Tibial nerve (tissue), 4 donors: ENCODE data around the gene TTC32. TPM values are rescaled to one million over a fixed set of nuclear protein-coding genes. Genes with fewer than 3 reads are reported as not detected.
A peak's percentile ranks its signal among the peaks of the same experiment; 100 is the strongest.

Experiments
- DNase-seq, 2 donors: peaks; one replicate each; pipeline ENCODE4 v3.0.0-alpha.2; 2019; ENCODE audit warnings: low spot score in 2 of 2
- H3K27ac ChIP-seq, 4 donors: fragments of 200-600 bp; sonication (generic) in 3 of 4; one replicate each; pipeline ENCODE4 v1.5.1; 2017 to 2019; ENCODE audit warnings: mild to moderate bottlenecking in 1 of 4
- H3K27me3 ChIP-seq, 2 donors: fragments of 200-600 bp; sonication (generic) in 1 of 2; one replicate each; pipeline versions ENCODE4 v1.5.1 to v1.6.0; 2017 to 2019
- H3K36me3 ChIP-seq, 3 donors: fragments of 200-600 bp; sonication (generic); one replicate each; pipeline ENCODE4 v1.5.1; 2018 to 2019
- H3K4me1 ChIP-seq, 4 donors: fragments of 200-600 bp; sonication (generic) in 3 of 4; one replicate each; pipeline ENCODE4 v1.5.1; 2017 to 2019
- H3K4me3 ChIP-seq, 4 donors: fragments of 200-600 bp; sonication (generic) in 3 of 4; one replicate each; pipeline ENCODE4 v1.5.1; 2017 to 2019; ENCODE audit warnings: mild to moderate bottlenecking in 1 of 4, moderate library complexity in 1 of 4
- H3K9me3 ChIP-seq, 4 donors: fragments of 200-600 bp; sonication (generic) in 3 of 4; one replicate each; pipeline ENCODE4 v1.5.1; 2017 to 2019
- CTCF ChIP-seq, 5 experiments: fragments of 200-600 bp in 3 of 5; fragments of 450-650 bp in 2 of 5; sonication (generic) in 3 of 5; IDR thresholded peaks; one replicate each; pipeline ENCODE4 v1.5.1; 2016 to 2019; ENCODE audit warnings: antibody characterized with exemption in 5 of 5, mild to moderate bottlenecking in 3 of 5, moderate library complexity in 2 of 5
- EP300 ChIP-seq, 2 donors: sonication (generic); formaldehyde crosslinking; IDR thresholded peaks; one replicate each; pipeline ENCODE4 v1.6.1; 2017; ENCODE audit warnings: antibody characterized with exemption in 2 of 2, mild to moderate bottlenecking in 1 of 2
- POLR2A ChIP-seq, 2 donors: fragments of 450-650 bp; IDR thresholded peaks; one replicate each; pipeline ENCODE4 v1.6.1; 2017; ENCODE audit warnings: antibody characterized with exemption in 2 of 2, mild to moderate bottlenecking in 2 of 2, moderate library complexity in 2 of 2
- WGBS, 2 donors: methylation state at CpG; one replicate each; pipeline ENCODE4 v1.1.5; 2018; 5-methylcytosine and 5-hydroxymethylcytosine counted together
- total RNA-seq, 4 donors: library from RNA; depleted of rRNA; stranded (reverse); fragments of >200 nt; gene quantifications; one replicate each; pipeline ENCODE4 v1.1.0, GENCODE V29; 2016

The TTC32 gene
- total RNA-seq, 4 donors from 2014 or later: 9.6 to 19.7 (median 15.6) TPM

GRCh38 chr2:19943189-19943588, 41.4 kb upstream of the TTC32 start:
- peaks cover 0 to 30% (median 0%) of the 10 kb centered on the region in 3 donors for H3K36me3 ChIP-seq
- H3K9me3 ChIP-seq: no peaks in the 10 kb centered on the region
- 44 to 60% methylated on average over 1 of the region's 1 CpG for WGBS, 2 donors
- TF ChIP-seq EP300 (IDR thresholded peaks at IDR 0.05) (no peak), POLR2A (IDR thresholded peaks at IDR 0.05) (no peak), CTCF (IDR thresholded peaks at IDR 0.05) (no peak)
- H3K27me3 ChIP-seq: no peaks in the 10 kb centered on the region
- H3K4me1 ChIP-seq: no peaks in the 10 kb centered on the region
- no peak overlapping the region for H3K27ac ChIP-seq
- H3K4me3 ChIP-seq: no peak overlapping the region
- no peak for DNase-seq

- Histone ChIP-seq H3K36me3 (peaks cover 0 to 39% (median 0%) of the 10 kb centered on the region in 3 donors), H3K9me3 (no peaks in the 10 kb centered on the region), H3K27me3 (no peaks in the 10 kb centered on the region), H3K4me3 (no peak overlapping the region), H3K27ac (no peak overlapping the region), H3K4me1 (no peaks in the 10 kb centered on the region)
- TF ChIP-seq POLR2A (IDR thresholded peaks at IDR 0.05) (no peak), CTCF (IDR thresholded peaks at IDR 0.05) (no peak), EP300 (IDR thresholded peaks at IDR 0.05) (no peak)
- DNase-seq: no peak
Measured at GRCh38 chr2:19942199-19942598, 40.4 kb upstream of the TTC32 start.

GRCh38 chr2:19937004-19937403, 35.2 kb upstream of the TTC32 start:
- DNase-seq: no peak
- Histone ChIP-seq H3K9me3 (no peaks in the 10 kb centered on the region), H3K27me3 (no peaks in the 10 kb centered on the region), H3K4me1 (no peaks in the 10 kb centered on the region), H3K4me3 (no peak overlapping the region), H3K36me3 (peaks cover 0 to 47% (median 0%) of the 10 kb centered on the region in 3 donors), H3K27ac (no peak overlapping the region)
- 95 to 96% methylated on average over 4 of the region's 4 CpGs for WGBS, 2 donors
- TF ChIP-seq POLR2A (IDR thresholded peaks at IDR 0.05) (no peak), CTCF (IDR thresholded peaks at IDR 0.05) (no peak), EP300 (IDR thresholded peaks at IDR 0.05) (no peak)

GRCh38 chr2:19936203-19936602, 34.4 kb upstream of the TTC32 start:
- Histone ChIP-seq H3K27ac (no peak overlapping the region), H3K9me3 (no peaks in the 10 kb centered on the region), H3K36me3 (peaks cover 0 to 51% (median 0%) of the 10 kb centered on the region in 3 donors), H3K4me1 (no peaks in the 10 kb centered on the region), H3K27me3 (no peaks in the 10 kb centered on the region), H3K4me3 (no peak overlapping the region)
- 88 to 97% methylated on average over 2 of the region's 2 CpGs for WGBS, 2 donors
- DNase-seq: no peak
- no peak for TF ChIP-seq POLR2A (IDR thresholded peaks at IDR 0.05)
- TF ChIP-seq EP300 (IDR thresholded peaks at IDR 0.05): no peak
- no peak for TF ChIP-seq CTCF (IDR thresholded peaks at IDR 0.05)

GRCh38 chr2:19933351-19933981, 31.7 kb upstream of the TTC32 start:
- WGBS, 2 donors: 43 to 45% methylated on average over 5 of the region's 5 CpGs
- Histone ChIP-seq H3K27ac (peak overlapping the region in 1 of 4 donors; percentile 15), H3K27me3 (no peaks in the 10 kb centered on the region), H3K36me3 (peaks cover 0 to 65% (median 0%) of the 10 kb centered on the region in 3 donors), H3K9me3 (peaks cover 0 to 9% (median 0%) of the 10 kb centered on the region in 4 donors), H3K4me3 (no peak overlapping the region), H3K4me1 (no peaks in the 10 kb centered on the region)
- no peak for DNase-seq
- TF ChIP-seq EP300 (IDR thresholded peaks at IDR 0.05) (no peak), CTCF (IDR thresholded peaks at IDR 0.05) (no peak), POLR2A (IDR thresholded peaks at IDR 0.05) (no peak)
